ENCODE results near the gene MAP4K4. TPM values are rescaled to one million over a fixed set of nuclear protein-coding genes. Genes with fewer than 3 reads are reported as not detected.

Gene MAP4K4
- total RNA-seq, 1 donor from 2014 or later = 68.4 TPM

DNA sequence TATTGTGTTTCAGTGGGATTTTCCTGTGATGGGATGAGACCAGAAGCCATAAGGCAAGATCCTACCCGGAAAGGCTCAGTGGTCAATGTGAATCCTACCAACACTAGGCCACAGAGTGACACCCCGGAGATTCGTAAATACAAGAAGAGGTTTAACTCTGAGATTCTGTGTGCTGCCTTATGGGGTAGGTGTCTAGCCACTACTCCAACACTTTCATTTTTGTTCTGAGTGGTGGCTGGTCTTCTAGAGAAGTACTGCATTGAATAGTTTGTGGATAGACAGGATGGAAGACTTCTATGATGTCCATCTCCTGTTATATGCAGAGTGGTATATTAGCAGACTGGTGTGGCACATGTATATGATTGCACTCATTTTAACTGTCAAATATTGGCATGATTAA lies 176.6 kb downstream of the MAP4K4 start:
- intact Hi-C loops (cut with DNase I) = no loop called here
- H3K27me3 ChIP-seq (ENCODE audit: low read depth) = no peaks in the 10 kb centered on the region
- no peak overlapping the region for H3K27ac ChIP-seq
- TF ChIP-seq, protein P1, sequence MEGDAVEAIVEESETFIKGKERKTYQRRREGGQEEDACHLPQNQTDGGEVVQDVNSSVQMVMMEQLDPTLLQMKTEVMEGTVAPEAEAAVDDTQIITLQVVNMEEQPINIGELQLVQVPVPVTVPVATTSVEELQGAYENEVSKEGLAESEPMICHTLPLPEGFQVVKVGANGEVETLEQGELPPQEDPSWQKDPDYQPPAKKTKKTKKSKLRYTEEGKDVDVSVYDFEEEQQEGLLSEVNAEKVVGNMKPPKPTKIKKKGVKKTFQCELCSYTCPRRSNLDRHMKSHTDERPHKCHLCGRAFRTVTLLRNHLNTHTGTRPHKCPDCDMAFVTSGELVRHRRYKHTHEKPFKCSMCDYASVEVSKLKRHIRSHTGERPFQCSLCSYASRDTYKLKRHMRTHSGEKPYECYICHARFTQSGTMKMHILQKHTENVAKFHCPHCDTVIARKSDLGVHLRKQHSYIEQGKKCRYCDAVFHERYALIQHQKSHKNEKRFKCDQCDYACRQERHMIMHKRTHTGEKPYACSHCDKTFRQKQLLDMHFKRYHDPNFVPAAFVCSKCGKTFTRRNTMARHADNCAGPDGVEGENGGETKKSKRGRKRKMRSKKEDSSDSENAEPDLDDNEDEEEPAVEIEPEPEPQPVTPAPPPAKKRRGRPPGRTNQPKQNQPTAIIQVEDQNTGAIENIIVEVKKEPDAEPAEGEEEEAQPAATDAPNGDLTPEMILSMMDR (IDR thresholded peaks at IDR 0.05) = no peak
- no peaks in the 10 kb centered on the region for H3K9me3 ChIP-seq
- H3K36me3 ChIP-seq = peaks cover 100% of the 10 kb centered on the region
- ATAC-seq (no peak), DNase-seq (no peak)
- no peak overlapping the region for H3K4me3 ChIP-seq
- H3K4me1 ChIP-seq = no peaks in the 10 kb centered on the region

DNA sequence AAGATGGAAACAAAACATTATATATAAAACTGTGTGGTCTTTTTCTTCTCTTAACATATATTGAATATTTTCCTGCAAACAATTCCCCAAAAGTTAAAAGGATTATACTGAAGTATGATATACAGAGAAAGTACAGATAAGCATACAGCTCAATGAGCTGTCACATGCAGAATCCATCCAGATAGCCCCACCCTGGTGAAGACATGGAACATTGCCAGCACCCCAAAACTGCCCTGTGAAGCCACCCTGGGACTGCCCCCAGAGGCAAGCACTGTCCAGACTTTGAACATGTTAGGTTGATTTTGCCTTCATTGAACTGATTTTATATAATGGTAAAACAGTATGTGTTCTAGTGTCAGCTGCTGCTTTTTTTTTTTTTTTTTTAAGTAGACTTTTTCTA lies 182.0 kb downstream of the MAP4K4 start:
- Histone ChIP-seq H3K4me1 (peaks cover 17% of the 10 kb centered on the region), H3K27me3 (ENCODE audit: low read depth) (no peaks in the 10 kb centered on the region), H3K9me3 (no peaks in the 10 kb centered on the region), H3K36me3 (peaks cover 72% of the 10 kb centered on the region), H3K4me3 (no peak overlapping the region), H3K27ac (no peak overlapping the region)
- no peak for ATAC-seq
- TF ChIP-seq, protein P1 (IDR thresholded peaks at IDR 0.05) = no peak
- DNase-seq = no peak
- intact Hi-C loops (cut with DNase I) = no loop called here

DNA sequence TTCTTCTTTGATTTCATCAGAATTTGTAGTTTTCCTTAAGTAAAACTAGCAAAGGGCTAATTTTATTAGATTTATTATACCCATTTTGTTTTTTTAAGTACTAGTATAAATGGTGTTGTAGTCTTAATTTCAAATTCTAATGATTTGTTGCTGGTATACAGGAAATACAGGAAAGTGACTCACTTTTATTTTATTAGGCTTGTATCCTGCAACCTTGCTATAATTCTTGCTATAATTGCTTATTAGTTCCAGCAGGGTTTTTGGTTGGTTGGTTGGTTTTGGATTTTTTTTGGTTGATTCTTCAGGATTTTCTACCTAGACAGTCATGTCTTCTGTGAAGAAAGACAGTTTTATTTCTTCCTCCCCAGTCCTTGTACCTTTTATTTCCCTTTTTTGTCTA lies 183.6 kb downstream of the MAP4K4 start:
- DNase-seq (no peak), ATAC-seq (no peak)
- no peak overlapping the region for H3K4me3 ChIP-seq
- no peaks in the 10 kb centered on the region for H3K27me3 ChIP-seq (ENCODE audit: low read depth)
- peaks cover 20% of the 10 kb centered on the region for H3K4me1 ChIP-seq
- H3K27ac ChIP-seq = no peak overlapping the region
- H3K36me3 ChIP-seq = peaks cover 71% of the 10 kb centered on the region
- intact Hi-C loops (cut with DNase I) = no loop called here
- TF ChIP-seq, protein P1 (IDR thresholded peaks at IDR 0.05) = no peak
- H3K9me3 ChIP-seq = no peaks in the 10 kb centered on the region

DNA sequence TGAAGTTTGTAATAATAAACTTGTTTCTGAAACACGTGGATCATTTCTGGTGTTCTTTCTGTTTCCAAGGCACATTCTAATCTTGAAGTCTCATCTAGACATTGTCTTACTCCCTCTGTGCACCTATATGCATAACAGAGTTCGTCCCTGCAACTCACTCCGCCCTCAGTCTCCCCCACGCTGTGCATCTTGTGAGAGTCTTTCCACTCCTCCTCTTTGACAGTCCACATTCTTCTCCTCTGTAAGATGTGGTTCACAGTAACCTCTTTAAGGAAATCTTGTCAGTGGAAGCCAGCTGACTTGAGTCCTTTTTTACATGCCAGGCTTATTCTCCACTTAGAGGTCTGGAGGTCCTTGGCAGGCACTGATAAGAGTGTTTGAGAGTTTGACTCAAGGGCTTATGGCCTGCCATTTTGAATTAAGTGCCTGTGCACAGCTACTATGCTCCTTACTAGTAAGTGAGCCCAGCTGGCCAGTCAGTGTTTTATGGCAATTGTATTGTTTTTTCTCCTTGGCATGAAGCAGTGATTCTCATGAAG lies 185.3 kb downstream of the MAP4K4 start:
- H3K27me3 ChIP-seq (ENCODE audit: low read depth) = no peaks in the 10 kb centered on the region
- DNase-seq (no peak), ATAC-seq (peak; percentile 46 to 70)
- peaks cover 20% of the 10 kb centered on the region for H3K4me1 ChIP-seq
- TF ChIP-seq, protein P1 (IDR thresholded peaks at IDR 0.05) = no peak
- H3K36me3 ChIP-seq = peaks cover 69% of the 10 kb centered on the region
- H3K27ac ChIP-seq = no peak overlapping the region
- H3K9me3 ChIP-seq = no peaks in the 10 kb centered on the region
- intact Hi-C loops (cut with DNase I) = no loop called here
- no peak overlapping the region for H3K4me3 ChIP-seq

GRCh38 chr2:101883860-101884259 lies 186.4 kb downstream of the MAP4K4 start:
- TF ChIP-seq, protein P1 (IDR thresholded peaks at IDR 0.05) = peak; percentile 60

More at GRCh38 chr2:101883860-101884259, 186.4 kb downstream of the MAP4K4 start:
- Histone ChIP-seq H3K27me3 (ENCODE audit: low read depth) (no peaks in the 10 kb centered on the region), H3K4me1 (peaks cover 20% of the 10 kb centered on the region), H3K9me3 (no peaks in the 10 kb centered on the region), H3K4me3 (no peak overlapping the region), H3K36me3 (peaks cover 69% of the 10 kb centered on the region), H3K27ac (no peak overlapping the region)
- ATAC-seq = peak; percentile 60 to 86
- DNase-seq = no peak
- intact Hi-C loops (cut with DNase I) = no loop called here

All from lower lobe of right lung (tissue), 2 donors.